Measurements from ENCODE around the gene DISP2.

Gene DISP2

GRCh38 chr15:40327457-40327856, 30.6 kb upstream of the DISP2 start:
- DNase-seq = no peak

DNA sequence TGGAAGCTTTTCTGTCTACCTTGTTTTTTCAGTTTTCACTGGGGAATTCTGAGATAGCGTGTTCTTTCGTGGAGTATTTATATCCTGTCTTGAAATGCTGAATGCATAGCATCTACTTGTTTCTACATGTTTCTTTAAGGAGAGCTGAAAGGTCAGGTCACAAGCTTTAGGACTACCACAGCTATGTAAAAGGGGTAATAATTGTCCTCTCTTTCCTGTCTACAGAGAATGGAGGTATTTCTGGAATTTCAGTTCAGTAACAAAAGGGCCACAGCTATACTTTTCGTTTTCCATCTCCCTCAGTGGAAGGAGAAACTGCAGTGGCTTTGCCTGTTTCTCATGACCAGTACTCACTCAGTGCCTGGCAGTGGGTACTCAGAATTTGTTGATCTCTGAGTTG, 29.8 kb upstream of the DISP2 start:
- DNase-seq = no peak

- no peak for DNase-seq
These were observed 29.3 kb upstream of the DISP2 start for GRCh38 chr15:40328751-40329150.

DNA sequence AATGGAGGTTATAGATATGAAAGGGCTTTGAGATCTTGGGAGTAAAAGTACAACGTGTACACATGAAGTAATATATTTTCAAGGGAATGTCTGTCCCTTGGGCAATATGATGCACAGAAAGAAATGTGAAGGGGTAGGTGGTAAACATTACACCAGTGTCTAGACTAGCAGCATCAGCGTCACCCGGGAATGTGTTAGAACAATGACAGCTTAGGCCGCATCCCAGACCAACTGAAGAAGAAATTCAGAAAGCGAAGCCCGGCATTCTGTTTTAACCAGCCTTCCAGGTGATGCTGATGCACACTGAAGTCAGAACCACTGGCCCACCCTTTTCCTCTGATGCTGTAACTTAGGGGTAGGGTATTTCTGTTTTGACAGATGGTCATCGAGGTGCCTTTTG, 28.2 kb upstream of the DISP2 start:
- no peak for DNase-seq

GRCh38 chr15:40330368-40330836, 27.6 kb upstream of the DISP2 start:
- DNase-seq = no peak

GRCh38 chr15:40331026-40331425, 27.0 kb upstream of the DISP2 start:
- no peak for DNase-seq

DNA sequence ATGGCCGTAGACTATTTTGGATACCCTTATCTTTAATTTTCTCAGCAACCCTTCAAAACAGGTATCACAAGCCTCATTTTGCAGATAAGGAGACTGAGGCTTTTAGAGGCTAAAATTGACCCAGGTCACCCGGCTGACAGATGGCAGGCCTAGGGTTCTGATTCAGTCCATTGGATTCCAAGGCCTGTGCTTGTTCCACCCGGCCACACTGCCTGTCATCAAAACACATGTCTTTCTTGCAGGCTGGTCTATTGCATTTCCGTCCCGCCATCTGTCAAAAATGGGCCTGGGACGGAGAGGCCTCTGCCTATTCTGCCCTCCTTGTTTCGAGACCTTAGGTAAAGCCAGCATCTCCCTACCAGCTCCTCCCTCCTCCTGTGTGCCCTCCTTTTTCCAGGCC, 26.4 kb upstream of the DISP2 start:
- no peak for DNase-seq

GRCh38 chr15:40332113-40332781, 25.8 kb upstream of the DISP2 start:
- no peak for DNase-seq

DNA sequence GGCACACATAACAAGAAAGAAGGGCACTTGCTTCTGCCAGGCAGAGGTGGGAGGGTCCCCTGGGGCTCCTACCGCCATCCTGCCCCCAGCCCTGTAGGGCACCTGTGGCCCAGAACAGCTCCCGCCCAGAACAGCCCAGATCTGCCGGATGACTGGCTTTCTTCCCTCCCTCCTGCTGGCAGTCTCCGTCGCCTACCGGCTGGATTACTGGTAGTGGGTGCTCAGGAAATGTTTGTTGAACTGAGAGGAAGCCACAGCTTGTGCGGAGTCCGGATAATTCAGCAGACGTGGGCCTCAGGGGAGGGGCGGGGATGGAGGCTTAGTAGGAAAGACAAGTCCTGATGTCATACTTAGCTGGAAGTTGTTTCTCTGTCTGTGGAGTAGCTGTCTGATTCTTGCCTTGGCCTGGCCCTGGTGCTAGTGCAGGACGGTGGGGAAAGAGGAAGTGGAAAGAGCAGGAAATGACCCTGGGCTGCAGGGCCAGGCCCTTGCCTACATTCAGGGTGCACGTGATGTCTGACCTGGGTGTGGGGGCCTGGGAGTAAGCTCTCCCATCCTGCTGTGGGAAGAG, 24.0 kb upstream of the DISP2 start:
- DNase-seq = no peak

DNA sequence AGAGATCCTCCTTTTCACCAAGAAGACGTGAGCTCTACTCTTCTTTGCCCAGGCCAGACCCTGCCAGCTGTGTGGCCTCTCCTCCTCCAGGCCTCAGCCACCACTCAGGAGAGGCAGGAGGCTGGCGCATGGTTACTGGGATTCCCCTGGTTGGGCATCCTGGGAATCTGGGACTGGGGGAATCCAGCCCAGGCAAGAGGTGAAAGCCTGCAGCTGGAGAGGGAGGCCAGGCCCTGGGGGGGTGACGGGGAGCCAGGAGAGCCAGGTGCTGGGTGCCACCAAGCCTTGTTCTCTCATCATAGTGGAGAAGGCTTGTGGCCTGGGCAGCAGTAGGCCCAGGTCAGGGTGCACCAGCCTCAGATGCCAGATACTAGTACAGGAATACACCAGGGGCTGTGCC, 23.5 kb upstream of the DISP2 start:
- no peak for DNase-seq

- no peak for DNase-seq
These were observed 22.9 kb upstream of the DISP2 start for GRCh38 chr15:40334941-40335795.

DNA sequence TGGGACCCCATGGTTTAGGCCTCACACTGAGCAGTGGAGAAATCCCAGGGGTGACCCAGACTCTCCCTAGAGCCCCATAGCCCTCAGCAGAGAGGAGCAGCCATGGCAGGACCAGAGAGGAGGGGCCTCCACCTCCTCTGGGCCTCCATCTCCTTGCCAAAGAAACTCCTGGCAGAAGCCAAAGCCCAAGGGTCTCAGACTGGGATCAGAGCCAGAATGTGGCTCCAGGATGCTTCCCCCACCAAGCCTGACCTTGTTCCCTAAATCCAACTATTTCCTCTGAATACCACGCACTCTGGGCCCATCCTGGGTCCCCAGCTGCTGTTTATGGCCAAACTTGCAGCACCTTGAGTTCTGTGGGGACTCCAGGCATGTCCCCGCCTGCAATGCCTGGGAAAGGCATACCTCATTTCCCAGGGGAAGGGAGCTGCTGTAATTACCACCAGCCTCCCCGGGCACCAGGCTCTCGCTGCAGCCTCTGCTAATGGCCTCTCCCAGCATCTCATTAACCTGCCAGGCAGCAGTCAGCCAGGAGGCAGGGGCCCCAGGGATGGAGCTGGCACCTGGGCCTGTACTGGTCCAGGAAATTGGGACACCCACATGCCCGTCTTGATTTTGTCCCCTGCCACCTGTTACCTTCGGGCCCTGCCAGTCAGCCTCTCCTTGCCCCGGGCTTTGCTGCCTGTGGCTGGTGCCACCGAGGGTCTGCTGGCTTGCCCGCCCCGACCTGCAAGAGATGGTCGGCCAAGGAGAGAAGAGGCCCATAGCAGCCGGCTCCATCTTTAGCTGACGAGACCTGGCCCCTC, 21.9 kb upstream of the DISP2 start:
- peak; percentile 29 for DNase-seq

DNA sequence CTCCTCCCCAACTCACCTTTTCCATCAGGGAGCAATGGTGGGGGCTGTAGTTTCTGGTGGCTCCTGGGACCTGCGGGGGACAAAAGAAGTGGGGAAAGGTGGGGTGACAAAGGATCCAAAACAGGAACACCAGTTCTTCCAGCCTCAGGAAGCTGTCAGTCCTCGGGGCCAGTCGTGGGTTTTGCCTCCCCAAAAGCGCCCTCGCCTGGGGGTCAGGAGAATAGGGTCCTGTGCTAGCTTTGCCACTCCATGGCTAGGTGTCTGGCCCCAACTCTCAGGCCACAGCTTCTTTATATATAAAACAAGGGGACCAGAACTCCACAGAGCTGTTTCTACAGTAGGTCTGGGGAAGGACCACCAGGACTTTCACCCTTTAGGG, 21.3 kb upstream of the DISP2 start:
- no peak for DNase-seq

GRCh38 chr15:40337597-40337996, 20.4 kb upstream of the DISP2 start:
- no peak for DNase-seq

DNA sequence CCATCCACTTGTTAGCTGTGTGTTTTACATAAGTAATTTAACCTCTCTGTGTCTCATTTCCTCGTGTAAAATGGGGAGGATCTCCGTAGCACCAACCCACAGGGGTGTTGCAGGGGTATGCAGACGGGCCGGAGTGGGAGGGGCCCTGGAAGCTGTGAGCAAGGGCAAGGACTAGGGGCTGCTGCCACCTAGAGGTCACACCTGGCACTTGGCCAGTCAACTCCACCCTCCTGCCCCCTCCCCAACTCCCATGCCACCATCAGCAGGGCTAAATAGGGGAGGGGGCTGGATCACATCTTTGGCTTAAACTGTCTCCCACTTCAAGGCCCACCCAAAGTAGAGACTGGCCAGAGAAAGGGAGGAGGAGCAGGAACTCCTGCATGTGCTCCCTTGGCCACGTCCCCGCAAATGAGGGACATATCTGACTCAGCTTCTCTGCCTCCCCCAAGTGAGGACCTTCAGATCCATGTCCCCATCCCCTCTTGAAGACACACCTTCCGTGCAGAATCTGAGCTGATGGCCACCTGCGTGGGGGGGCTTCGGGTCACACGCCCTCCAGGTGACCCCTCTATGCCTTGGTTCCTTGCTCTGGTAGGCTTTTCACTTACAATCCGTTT, 19.9 kb upstream of the DISP2 start:
- DNase-seq = peak; percentile 20

DNA sequence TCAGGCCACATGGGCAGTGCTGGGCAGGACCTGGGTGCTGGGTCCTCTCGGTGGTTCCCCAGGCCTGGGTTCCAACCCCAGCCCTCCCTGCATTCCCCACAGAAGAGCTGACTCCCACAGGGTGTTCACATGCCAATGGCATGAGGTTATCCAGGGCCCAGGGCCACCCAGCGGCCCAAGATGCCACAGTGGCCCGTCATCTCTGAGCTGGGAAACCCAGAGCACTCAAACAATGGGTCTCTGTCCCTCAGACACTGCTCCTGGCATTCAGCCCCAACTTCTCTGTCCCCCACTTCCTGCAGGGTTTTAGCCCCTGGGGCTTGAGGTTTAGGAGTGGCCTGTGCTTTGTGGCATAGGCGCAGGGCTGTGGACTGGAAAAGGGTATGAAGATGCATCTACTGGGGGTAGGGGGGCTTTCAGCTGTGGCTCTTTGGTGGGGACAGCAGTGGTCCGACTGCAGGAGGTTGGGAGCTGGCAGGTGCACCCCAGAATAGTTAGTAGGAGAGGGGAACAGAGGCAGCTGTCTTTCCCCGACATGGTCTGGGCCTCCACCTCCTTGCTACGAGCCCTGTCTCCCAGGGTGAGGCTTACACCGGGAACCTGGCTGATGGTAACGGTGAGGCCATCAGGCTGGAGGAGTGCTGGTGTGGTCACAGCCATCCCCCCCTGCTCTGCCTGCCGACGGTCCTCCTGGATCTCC, 18.9 kb upstream of the DISP2 start:
- no peak for DNase-seq

DNA sequence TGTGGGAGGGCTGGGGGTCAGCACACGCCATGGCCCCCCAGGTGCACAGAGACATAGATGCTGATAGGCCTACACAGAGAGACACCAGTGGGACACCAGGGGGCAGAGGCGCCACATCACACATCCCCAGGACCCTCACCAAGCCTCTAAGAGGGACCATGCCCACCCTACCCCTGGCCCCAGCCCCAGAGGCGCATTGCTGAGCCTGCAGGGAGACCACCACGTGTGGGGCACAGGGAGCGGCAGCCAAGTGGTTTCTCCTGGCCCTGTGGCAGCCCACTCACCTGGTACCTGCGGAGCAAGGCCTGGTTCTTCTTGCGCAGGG, 18.4 kb upstream of the DISP2 start:
- DNase-seq = no peak

DNA sequence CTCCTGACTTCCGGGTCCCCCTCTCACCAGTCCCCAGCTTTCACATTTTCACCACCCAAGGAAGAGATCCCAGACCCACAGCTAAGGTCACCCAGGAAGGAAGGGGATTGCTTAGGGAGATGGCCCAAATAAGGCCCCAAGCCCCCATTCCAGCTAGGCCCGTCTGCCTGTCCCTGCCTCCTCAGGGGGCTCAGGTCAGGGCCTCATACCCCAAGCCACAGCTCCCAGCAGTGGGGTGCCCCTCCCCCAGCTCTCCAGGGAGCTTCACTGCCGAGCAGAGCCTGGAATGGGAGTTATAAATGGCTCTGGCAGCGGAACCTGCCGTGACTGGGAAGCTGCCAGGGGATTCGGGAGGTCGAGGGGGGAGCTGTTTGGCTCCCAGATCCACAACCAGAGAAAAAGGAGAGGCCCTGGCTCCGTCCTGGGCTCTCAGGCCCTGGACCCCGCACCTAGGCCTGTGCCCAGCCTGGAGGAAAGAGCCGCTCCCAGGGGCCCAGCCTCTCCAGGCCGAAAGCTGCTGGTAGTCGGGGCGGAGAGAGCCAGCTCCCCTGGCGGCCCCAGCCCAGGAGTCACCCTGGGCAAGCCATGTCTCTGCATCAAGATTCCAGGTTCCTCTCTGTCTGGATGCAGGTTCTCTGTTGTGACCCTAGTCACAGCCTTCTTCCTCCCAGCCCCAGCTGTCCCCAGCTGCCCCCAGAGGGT, 17.8 kb upstream of the DISP2 start:
- no peak for DNase-seq

DNA sequence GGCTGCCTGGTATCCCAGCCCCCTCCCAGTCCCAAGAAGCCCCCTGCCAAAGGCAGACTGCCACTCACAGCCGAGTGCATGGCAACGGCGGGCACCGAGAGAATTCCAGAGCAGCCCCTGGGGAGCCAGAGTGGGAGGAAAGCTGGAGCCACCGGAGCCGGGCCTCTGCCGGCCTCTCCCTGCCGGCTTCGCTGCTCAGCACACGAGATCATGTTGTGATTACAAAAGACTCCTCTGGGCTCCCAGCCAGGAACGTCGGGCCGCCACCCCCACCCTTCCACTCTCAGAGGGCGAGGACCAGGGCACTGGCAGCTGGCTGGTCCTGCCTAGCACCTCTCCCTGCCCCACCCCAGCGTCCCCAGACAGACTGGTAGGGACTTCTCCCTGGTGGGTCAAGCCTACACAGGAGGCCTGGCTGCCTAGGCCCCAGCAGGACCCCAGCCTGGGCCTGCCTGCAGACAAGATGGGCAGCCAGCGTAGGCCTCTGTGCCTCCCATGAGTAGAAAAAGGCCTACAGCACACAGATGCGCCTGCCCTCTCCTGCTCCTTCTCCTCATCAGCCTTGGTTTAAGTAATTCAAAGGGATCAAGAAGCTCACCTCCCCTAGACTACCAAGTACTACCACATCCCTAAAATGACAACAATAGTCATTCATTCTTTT, 17.1 kb upstream of the DISP2 start, which contains the start of gene CCDC9B:
TSS of gene CCDC9B (minus strand) at position 200 of the 661 bp plus-strand sequence. CDS start at position 80, 120 bp downstream.
- peak; percentile 40 for DNase-seq

- DNase-seq = no peak
These were observed 15.4 kb upstream of the DISP2 start for GRCh38 chr15:40342416-40343320.
